BLaER1 treated with 17β-estradiol and CSF1 and Interleukin-3, amounts not matched to agents 10 nM and 100 nM (cell line): Measurements from ENCODE around the gene CEP162.
"Not testable (repeated sequence)": the region's sequence is repeated elsewhere in the genome, so short reads cannot be mapped to it uniquely, and the experiment has no call there.

Source experiments
- H3K27ac ChIP-seq, 11 experiments: shearing (Covaris generic); formaldehyde crosslinking; 2 replicates each; pipeline ENCODE4 v1.8.1; 2022
- H3K27me3 ChIP-seq, 11 experiments: shearing (Covaris generic); formaldehyde crosslinking; 2 replicates each; pipeline ENCODE4 v1.8.1; 2022
- H3K36me3 ChIP-seq, 11 experiments: shearing (Covaris generic); formaldehyde crosslinking; 2 replicates each; pipeline ENCODE4 v1.8.1; 2022
- H3K4me1 ChIP-seq, 10 experiments: shearing (Covaris generic); formaldehyde crosslinking; 2 replicates each; pipeline ENCODE4 v1.8.1; 2022
- H3K4me2 ChIP-seq, 11 experiments: shearing (Covaris generic); formaldehyde crosslinking; 2 replicates each; pipeline ENCODE4 v1.8.1; 2022
- H3K4me3 ChIP-seq, 10 experiments: shearing (Covaris generic); formaldehyde crosslinking; 2 replicates each; pipeline ENCODE4 v1.8.1; 2022
- H3K9ac ChIP-seq, 11 experiments: shearing (Covaris generic); formaldehyde crosslinking; 2 replicates each; pipeline ENCODE4 v1.8.1; 2022
- H3K9me3 ChIP-seq, 11 experiments: shearing (Covaris generic); formaldehyde crosslinking; replicated peaks in 1 of 11; 2 replicates each; pipeline ENCODE4 v1.8.1; 2022
- H4K20me1 ChIP-seq, 11 experiments: shearing (Covaris generic); formaldehyde crosslinking; 2 replicates each; pipeline ENCODE4 v1.8.1; 2022
- Cebpa-rat ChIP-seq, 11 experiments: shearing (Covaris generic); IDR thresholded peaks; 2 replicates each; pipeline ENCODE4 v1.8.1; 2022

CEP162 gene

GRCh38 chr6:84086056-84086455 is 141.4 kb downstream of the CEP162 start:
- no peaks in the 10 kb centered on the region for H4K20me1 ChIP-seq
- no peaks in the 10 kb centered on the region for H3K9me3 ChIP-seq
- no peak overlapping the region for H3K4me2 ChIP-seq
- H3K27me3 ChIP-seq: no peaks in the 10 kb centered on the region
- H3K36me3 ChIP-seq: no peaks in the 10 kb centered on the region
- no peak overlapping the region for H3K9ac ChIP-seq
- TF ChIP-seq Cebpa-rat (IDR thresholded peaks at IDR 0.05): no peak
- H3K27ac ChIP-seq: no peak overlapping the region
- no peak overlapping the region for H3K4me3 ChIP-seq
- H3K4me1 ChIP-seq: no peaks in the 10 kb centered on the region

GRCh38 chr6:84084705-84085104 is 142.7 kb downstream of the CEP162 start:
- not testable (repeated sequence) for H3K9ac ChIP-seq

GRCh38 chr6:84082689-84083265 is 144.7 kb downstream of the CEP162 start:
- Histone ChIP-seq H3K9me3 (no peaks in the 10 kb centered on the region), H3K36me3 (no peaks in the 10 kb centered on the region), H4K20me1 (no peaks in the 10 kb centered on the region), H3K4me1 (no peaks in the 10 kb centered on the region), H3K9ac (no peak overlapping the region), H3K4me2 (no peak overlapping the region), H3K27me3 (no peaks in the 10 kb centered on the region), H3K4me3 (no peak overlapping the region), H3K27ac (no peak overlapping the region)
- TF ChIP-seq Cebpa-rat (IDR thresholded peaks at IDR 0.05): no peak

More at GRCh38 chr6:84084705-84085104, 142.7 kb downstream of the CEP162 start:
- not testable (repeated sequence) for H3K27ac ChIP-seq, H3K9me3 ChIP-seq, H3K27me3 ChIP-seq, H3K4me2 ChIP-seq, H4K20me1 ChIP-seq, H3K36me3 ChIP-seq, H3K4me3 ChIP-seq, H3K4me1 ChIP-seq

- Histone ChIP-seq H3K27me3 (no peaks in the 10 kb centered on the region), H3K9ac (no peak overlapping the region), H3K36me3 (no peaks in the 10 kb centered on the region), H3K4me3 (no peak overlapping the region), H4K20me1 (no peaks in the 10 kb centered on the region), H3K27ac (no peak overlapping the region), H3K9me3 (no peaks in the 10 kb centered on the region), H3K4me1 (no peaks in the 10 kb centered on the region), H3K4me2 (no peak overlapping the region)
- TF ChIP-seq Cebpa-rat (IDR thresholded peaks at IDR 0.05): no peak
These were observed 146.2 kb downstream of the CEP162 start for GRCh38 chr6:84081222-84081621.

- H4K20me1 ChIP-seq: no peaks in the 10 kb centered on the region
- H3K4me2 ChIP-seq: no peak overlapping the region
- no peaks in the 10 kb centered on the region for H3K9me3 ChIP-seq
- no peak overlapping the region for H3K9ac ChIP-seq
- no peak overlapping the region for H3K4me3 ChIP-seq
- H3K4me1 ChIP-seq: no peaks in the 10 kb centered on the region
- no peak for TF ChIP-seq Cebpa-rat (IDR thresholded peaks at IDR 0.05)
- no peaks in the 10 kb centered on the region for H3K36me3 ChIP-seq
- H3K27ac ChIP-seq: no peak overlapping the region
- no peaks in the 10 kb centered on the region for H3K27me3 ChIP-seq
These were observed 149.1 kb downstream of the CEP162 start for GRCh38 chr6:84078335-84078734.

- no peaks in the 10 kb centered on the region for H3K9me3 ChIP-seq
These were observed 149.8 kb downstream of the CEP162 start for GRCh38 chr6:84077645-84078044.

GRCh38 chr6:84074988-84075781 is 152.3 kb downstream of the CEP162 start:
- no peaks in the 10 kb centered on the region for H3K9me3 ChIP-seq
- no peak overlapping the region for H3K4me3 ChIP-seq
- no peak for TF ChIP-seq Cebpa-rat (IDR thresholded peaks at IDR 0.05)
- no peak overlapping the region for H3K27ac ChIP-seq
- H3K4me2 ChIP-seq: no peak overlapping the region
- no peaks in the 10 kb centered on the region for H4K20me1 ChIP-seq
- H3K4me1 ChIP-seq: no peaks in the 10 kb centered on the region
- H3K9ac ChIP-seq: no peak overlapping the region
- H3K36me3 ChIP-seq: no peaks in the 10 kb centered on the region
- no peaks in the 10 kb centered on the region for H3K27me3 ChIP-seq

More at GRCh38 chr6:84077645-84078044, 149.8 kb downstream of the CEP162 start:
- no peak overlapping the region for H3K4me2 ChIP-seq
- no peaks in the 10 kb centered on the region for H3K36me3 ChIP-seq
- no peaks in the 10 kb centered on the region for H3K4me1 ChIP-seq
- no peak overlapping the region for H3K4me3 ChIP-seq
- H3K9ac ChIP-seq: no peak overlapping the region
- H4K20me1 ChIP-seq: no peaks in the 10 kb centered on the region
- H3K27me3 ChIP-seq: no peaks in the 10 kb centered on the region
- no peak overlapping the region for H3K27ac ChIP-seq
- no peak for TF ChIP-seq Cebpa-rat (IDR thresholded peaks at IDR 0.05)
